ENCODE measurements around the gene TOP2B.

The TOP2B gene

DNA sequence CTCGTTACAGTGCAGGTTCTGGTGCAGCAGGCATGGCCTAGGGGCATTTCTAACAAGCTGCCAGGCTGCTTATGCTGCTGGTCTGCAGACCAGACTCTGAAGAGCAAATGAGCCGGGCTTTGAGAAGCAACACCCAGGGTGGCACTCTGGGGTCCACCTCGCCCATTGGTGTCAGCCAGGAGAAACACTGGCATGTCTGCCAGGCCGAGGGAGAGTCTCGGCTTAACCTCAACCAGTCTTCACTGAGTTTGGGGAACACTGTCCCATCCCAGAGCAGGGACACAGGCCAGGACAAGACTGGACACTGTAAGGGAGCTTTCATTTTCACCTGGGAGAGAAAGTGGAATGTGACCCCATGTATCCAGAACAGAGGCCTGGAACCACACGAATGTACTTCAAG lies 93.4 kb downstream of the TOP2B start:
- no peak overlapping the region for H3K27ac ChIP-seq (ENCODE audit: extremely low read depth, low read depth, low read length)
- POLR2A ChIA-PET: no interaction called here
- no peak overlapping the region for H3K4me3 ChIP-seq (ENCODE audit: low read depth, low read length)
- H3K4me1 ChIP-seq (ENCODE audit: control insufficient read depth, insufficient read depth, low read length): no peaks in the 10 kb centered on the region
- TF ChIP-seq MYNN (tag by site-specific recombination; IDR thresholded peaks at IDR 0.05; ENCODE audit: borderline replicate concordance): no peak
- no peak for TF ChIP-seq ZNF366 (tag by site-specific recombination; conservative IDR thresholded peaks at IDR 0.05)
- TF ChIP-seq ZNF311 (tag by site-specific recombination; IDR thresholded peaks at IDR 0.05; ENCODE audit: borderline replicate concordance): no peak
- no peak for TF ChIP-seq ZNF354C (tag by site-specific recombination; IDR thresholded peaks at IDR 0.05; ENCODE audit: borderline replicate concordance, low read depth)
- TF ChIP-seq SP2 (tag by site-specific recombination; IDR thresholded peaks at IDR 0.05): no peak
- no peak for TF ChIP-seq ZNF76 (tag by site-specific recombination; IDR thresholded peaks at IDR 0.05; ENCODE audit: borderline replicate concordance, low read depth)
- no peak for TF ChIP-seq OVOL3 (tag by site-specific recombination; IDR thresholded peaks at IDR 0.05)
- TF ChIP-seq KLF7 (tag by site-specific recombination; IDR thresholded peaks at IDR 0.05; ENCODE audit: borderline replicate concordance): no peak
- TF ChIP-seq ZBTB7A (tag by site-specific recombination; IDR thresholded peaks at IDR 0.05; ENCODE audit: low read depth): no peak
- TF ChIP-seq ZNF16 (tag by site-specific recombination; IDR thresholded peaks at IDR 0.05; ENCODE audit: low read depth): no peak
- no peak for TF ChIP-seq ZNF324 (tag by site-specific recombination; IDR thresholded peaks at IDR 0.05)
- TF ChIP-seq ZFP37 (tag by site-specific recombination; IDR thresholded peaks at IDR 0.05): no peak
- TF ChIP-seq ZNF660 (tag by site-specific recombination; IDR thresholded peaks at IDR 0.05): no peak
- no peak for TF ChIP-seq ZNF146 (tag by site-specific recombination; IDR thresholded peaks at IDR 0.05)
- TF ChIP-seq GFI1B (tag by site-specific recombination; IDR thresholded peaks at IDR 0.05): no peak
- TF ChIP-seq, protein P1, sequence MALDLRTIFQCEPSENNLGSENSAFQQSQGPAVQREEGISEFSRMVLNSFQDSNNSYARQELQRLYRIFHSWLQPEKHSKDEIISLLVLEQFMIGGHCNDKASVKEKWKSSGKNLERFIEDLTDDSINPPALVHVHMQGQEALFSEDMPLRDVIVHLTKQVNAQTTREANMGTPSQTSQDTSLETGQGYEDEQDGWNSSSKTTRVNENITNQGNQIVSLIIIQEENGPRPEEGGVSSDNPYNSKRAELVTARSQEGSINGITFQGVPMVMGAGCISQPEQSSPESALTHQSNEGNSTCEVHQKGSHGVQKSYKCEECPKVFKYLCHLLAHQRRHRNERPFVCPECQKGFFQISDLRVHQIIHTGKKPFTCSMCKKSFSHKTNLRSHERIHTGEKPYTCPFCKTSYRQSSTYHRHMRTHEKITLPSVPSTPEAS (tag by site-specific recombination; IDR thresholded peaks at IDR 0.05): no peak
- TF ChIP-seq ZNF555 (tag by site-specific recombination; conservative IDR thresholded peaks at IDR 0.05): no peak
- H3K36me3 ChIP-seq (ENCODE audit: control insufficient read depth in 2 of 2, insufficient read depth in 1 of 2, low read length in 2 of 2): no peaks in the 10 kb centered on the region
- H3K9me3 ChIP-seq (ENCODE audit: control insufficient read depth, insufficient read depth, low read depth, low read length): no peaks in the 10 kb centered on the region
- CTCF ChIA-PET: no interaction called here

GRCh38 chr3:25568525-25569078 lies 96.1 kb downstream of the TOP2B start:
- no peak overlapping the region for H3K4me3 ChIP-seq (ENCODE audit: low read depth, low read length)
- H3K9me3 ChIP-seq (ENCODE audit: control insufficient read depth, insufficient read depth, low read depth, low read length): no peaks in the 10 kb centered on the region
- TF ChIP-seq SP3 (tag by site-specific recombination; IDR thresholded peaks at IDR 0.05): no peak
- no peak for TF ChIP-seq ZNF416 (tag by site-specific recombination; IDR thresholded peaks at IDR 0.05)
- TF ChIP-seq ZNF202 (tag by site-specific recombination; IDR thresholded peaks at IDR 0.05; ENCODE audit: borderline replicate concordance): no peak
- TF ChIP-seq ZNF362 (tag by site-specific recombination; IDR thresholded peaks at IDR 0.05): no peak
- no peak for TF ChIP-seq ZNF623 (tag by site-specific recombination; IDR thresholded peaks at IDR 0.05)
- TF ChIP-seq, protein P2, sequence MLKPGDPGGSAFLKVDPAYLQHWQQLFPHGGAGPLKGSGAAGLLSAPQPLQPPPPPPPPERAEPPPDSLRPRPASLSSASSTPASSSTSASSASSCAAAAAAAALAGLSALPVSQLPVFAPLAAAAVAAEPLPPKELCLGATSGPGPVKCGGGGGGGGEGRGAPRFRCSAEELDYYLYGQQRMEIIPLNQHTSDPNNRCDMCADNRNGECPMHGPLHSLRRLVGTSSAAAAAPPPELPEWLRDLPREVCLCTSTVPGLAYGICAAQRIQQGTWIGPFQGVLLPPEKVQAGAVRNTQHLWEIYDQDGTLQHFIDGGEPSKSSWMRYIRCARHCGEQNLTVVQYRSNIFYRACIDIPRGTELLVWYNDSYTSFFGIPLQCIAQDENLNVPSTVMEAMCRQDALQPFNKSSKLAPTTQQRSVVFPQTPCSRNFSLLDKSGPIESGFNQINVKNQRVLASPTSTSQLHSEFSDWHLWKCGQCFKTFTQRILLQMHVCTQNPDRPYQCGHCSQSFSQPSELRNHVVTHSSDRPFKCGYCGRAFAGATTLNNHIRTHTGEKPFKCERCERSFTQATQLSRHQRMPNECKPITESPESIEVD (tag by site-specific recombination; IDR thresholded peaks at IDR 0.05): no peak
- TF ChIP-seq ZNF830 (tag by site-specific recombination; IDR thresholded peaks at IDR 0.05; ENCODE audit: low read depth): no peak
- no peak for TF ChIP-seq ZNF48 (tag by site-specific recombination; IDR thresholded peaks at IDR 0.05)
- no peak for TF ChIP-seq ZNF394 (tag by site-specific recombination; IDR thresholded peaks at IDR 0.05; ENCODE audit: borderline replicate concordance)
- no peak for TF ChIP-seq MYNN (tag by site-specific recombination; IDR thresholded peaks at IDR 0.05; ENCODE audit: borderline replicate concordance)
- no peak for TF ChIP-seq MEIS1 (CRISPR knock-in tag; IDR thresholded peaks at IDR 0.05; ENCODE audit: borderline replicate concordance)
- TF ChIP-seq ZNF76 (tag by site-specific recombination; IDR thresholded peaks at IDR 0.05; ENCODE audit: borderline replicate concordance, low read depth): no peak
- no peak for TF ChIP-seq ZFP3 (tag by site-specific recombination; IDR thresholded peaks at IDR 0.05; ENCODE audit: low read depth)
- TF ChIP-seq EGR2 (tag by site-specific recombination; IDR thresholded peaks at IDR 0.05; ENCODE audit: low read depth): no peak
- no peak for TF ChIP-seq TCF7L2 (IDR thresholded peaks at IDR 0.05; ENCODE audit: borderline replicate concordance, low read depth, low read length)
- no peak for TF ChIP-seq SCRT2 (tag by site-specific recombination; IDR thresholded peaks at IDR 0.05)
- no peak for TF ChIP-seq ZNF555 (tag by site-specific recombination; conservative IDR thresholded peaks at IDR 0.05)
- TF ChIP-seq GFI1B (tag by site-specific recombination; IDR thresholded peaks at IDR 0.05): no peak
- no peak for TF ChIP-seq ZNF157 (tag by site-specific recombination; IDR thresholded peaks at IDR 0.05)
- no peak overlapping the region for H3K27ac ChIP-seq (ENCODE audit: extremely low read depth, low read depth, low read length)
- H3K36me3 ChIP-seq (ENCODE audit: control insufficient read depth in 2 of 2, insufficient read depth in 1 of 2, low read length in 2 of 2): no peaks in the 10 kb centered on the region
- ChIA-PET CTCF (interaction anchor here (0.5 kb wide), 2 partner anchors 20 to 175 kb away, joined by 3 to 6 read pairs; no protein-coding TSS in a partner anchor), POLR2A (no interaction called here)
- H3K4me1 ChIP-seq (ENCODE audit: control insufficient read depth, insufficient read depth, low read length): no peaks in the 10 kb centered on the region

Measured in HEK293 (cell line).